K562 (cell line): ENCODE results near the gene TGFBR3L. TPM values are rescaled to one million over a fixed set of nuclear protein-coding genes. Genes with fewer than 3 reads are reported as not detected.
A peak's percentile ranks its signal among the peaks of the same experiment; 100 is the strongest.

ENCODE experiments used
- BHLHE40 ChIP-seq: IDR thresholded peaks from 2 replicates; pipeline ENCODE4 v1.6.1; 2011; ENCODE audit warnings: low read length, improper control_type of control experiment
- CBFA2T2 ChIP-seq: fragments of 450-650 bp; conservative IDR thresholded peaks from 2 replicates; pipeline ENCODE4 v1.6.1; 2017; ENCODE audit warnings: mild to moderate bottlenecking
- CCNT2 ChIP-seq: IDR thresholded peaks from 2 replicates; pipeline ENCODE4 v1.6.1; 2011; ENCODE audit warnings: borderline replicate concordance, low read depth, mild to moderate bottlenecking, moderate library complexity, mixed read lengths, low read length; ENCODE audit not compliant: insufficient read length; ENCODE audit errors: extremely low read depth
- CREM ChIP-seq: IDR thresholded peaks from 2 replicates; pipeline ENCODE4 v1.6.1; 2014; ENCODE audit warnings: antibody characterized with exemption, low read depth
- FOXP1 ChIP-seq: sonication (generic); formaldehyde crosslinking; IDR thresholded peaks from 2 replicates; pipeline ENCODE4 v1.8.0; 2022; ENCODE audit warnings: mild to moderate bottlenecking, missing genetic modification reagents
- GABPA ChIP-seq: fragments of 200-800 bp; sonication (Bioruptor generic); conservative IDR thresholded peaks from 2 replicates; pipeline ENCODE4 v1.6.1; 2016; ENCODE audit warnings: low read depth, missing genetic modification characterization, missing compliant biosample characterization
- KAT7 ChIP-seq: sonication (generic); formaldehyde crosslinking; IDR thresholded peaks from 2 replicates; pipeline ENCODE4 v1.8.0; 2022; ENCODE audit warnings: missing genetic modification reagents, mild to moderate bottlenecking, borderline replicate concordance
- MEF2A ChIP-seq: IDR thresholded peaks from 2 replicates; pipeline ENCODE4 v1.6.1; 2011; ENCODE audit warnings: low read depth, mild to moderate bottlenecking, low read length, moderate library complexity; ENCODE audit not compliant: control insufficient read depth
- NR2C1 ChIP-seq, 2 experiments: fragments of 450-650 bp; IDR thresholded peaks; 2 replicates each; pipeline ENCODE4 v1.6.1; 2017; ENCODE audit warnings: mild to moderate bottlenecking in 2 of 2, antibody characterized with exemption in 1 of 2, inconsistent platforms in 1 of 2, missing compliant biosample characterization in 1 of 2, missing genetic modification characterization in 1 of 2
- NR2C2 ChIP-seq, 2 experiments: fragments of 200-800 bp in 1 of 2; sonication (Bioruptor generic) in 1 of 2; sonication (generic) in 1 of 2; formaldehyde crosslinking in 1 of 2; IDR thresholded peaks; 2 replicates each; pipeline versions ENCODE4 v1.6.1 to v1.8.0; 2016 to 2022; ENCODE audit warnings: mild to moderate bottlenecking in 1 of 2, missing compliant biosample characterization in 1 of 2, missing genetic modification characterization in 1 of 2, missing genetic modification reagents in 1 of 2
- NRF1 ChIP-seq, 2 experiments: fragments of 450-650 bp; IDR thresholded peaks in 1 of 2; conservative IDR thresholded peaks in 1 of 2; 2 replicates each; pipeline ENCODE4 v1.6.1; 2014; ENCODE audit warnings: mild to moderate bottlenecking in 2 of 2
- POLR2A ChIP-seq: fragments of 450-650 bp; conservative IDR thresholded peaks from 2 replicates; pipeline ENCODE4 v1.6.1; 2016
- RBBP5 ChIP-seq: fragments of 200-600 bp; sonication (generic); IDR thresholded peaks from 2 replicates; pipeline ENCODE4 v1.6.1; 2012; ENCODE audit warnings: borderline replicate concordance, mild to moderate bottlenecking, low read length, control low read depth, inconsistent platforms; ENCODE audit not compliant: insufficient read depth, poor library complexity, severe bottlenecking
- RBM14 ChIP-seq: fragments of 200-400 bp; formaldehyde crosslinking; IDR thresholded peaks from 2 replicates; pipeline ENCODE4 v1.6.1; 2018; ENCODE audit warnings: low read depth, mild to moderate bottlenecking, low read length, moderate library complexity, borderline replicate concordance; ENCODE audit not compliant: insufficient read depth
- SMAD1 ChIP-seq: fragments of 150-350 bp; IDR thresholded peaks from 2 replicates; pipeline ENCODE4 v1.6.1; 2014; ENCODE audit warnings: low read length, low read depth; ENCODE audit not compliant: partially characterized antibody
- TBL1XR1 ChIP-seq, 2 experiments: IDR thresholded peaks; 2 replicates each; pipeline ENCODE4 v1.6.1; 2012; ENCODE audit warnings: improper control_type of control experiment in 2 of 2, low read length in 2 of 2, mild to moderate bottlenecking in 1 of 2
- ZBTB7A ChIP-seq: IDR thresholded peaks from 2 replicates; pipeline ENCODE4 v1.6.1; 2011; ENCODE audit warnings: low read depth, mild to moderate bottlenecking, low read length, moderate library complexity, borderline replicate concordance; ENCODE audit not compliant: control insufficient read depth
- ZNF695 ChIP-seq: fragments of 450-650 bp; formaldehyde crosslinking; IDR thresholded peaks from 2 replicates; pipeline ENCODE4 v1.4.0; 2020; ENCODE audit warnings: mild to moderate bottlenecking, moderate library complexity
- polyA plus RNA-seq, 8 experiments: library from polyadenylated mRNA; depleted of rRNA in 4 of 8; stranded (reverse) in 5 of 8; unstranded in 3 of 8; fragments of >200 nt; fragmentation: Nextera tagmentation in 2 of 8; fragmentation: Illumina TruSeq in 1 of 8; extraction: Ambion mirVana in 2 of 8; extraction: Trizol in 1 of 8; gene quantifications; 2 replicates each; pipeline versions ENCODE4 v1.2.1 to v1.2.3, GENCODE V29; 2011 to 2014; ENCODE audit warnings: inconsistent platforms in 1 of 8, missing spikeins in 1 of 8
- total RNA-seq, 7 experiments: library from RNA; depleted of rRNA in 6 of 7; stranded (reverse); fragments of >200 nt in 6 of 7; fragmentation: Illumina TruSeq in 2 of 7; extraction: Trizol in 2 of 7; gene quantifications; 2 replicates each; pipeline versions ENCODE4 v1.2.1 to v1.2.3, GENCODE V29; 2011 to 2021; ENCODE audit warnings: low replicate concordance in 1 of 7
- TF ChIP-seq, protein P1 (sequence below): sonication (generic); formaldehyde crosslinking; IDR thresholded peaks from 2 replicates; pipeline ENCODE4 v1.8.1; 2022; ENCODE audit warnings: missing genetic modification reagents
- TF ChIP-seq, protein P2 (sequence below), 3 experiments: fragments of 200-800 bp in 1 of 3; sonication (Bioruptor generic) in 1 of 3; sonication (generic) in 1 of 3; formaldehyde crosslinking in 1 of 3; IDR thresholded peaks; 2 replicates each; pipeline versions ENCODE4 v1.6.1 to v1.8.0; 2016 to 2022; ENCODE audit warnings: mild to moderate bottlenecking in 2 of 3, missing compliant biosample characterization in 2 of 3, missing genetic modification characterization in 2 of 3, missing genetic modification reagents in 1 of 3
- TF ChIP-seq, protein P3 (sequence below): sonication (generic); formaldehyde crosslinking; IDR thresholded peaks from 2 replicates; pipeline ENCODE4 v1.8.0; 2022; ENCODE audit warnings: missing genetic modification reagents, mild to moderate bottlenecking, moderate library complexity, borderline replicate concordance

TGFBR3L gene
- total and polyA plus RNA-seq, 9 of the 15 experiments (the other 6 are each of a cell fraction or from before 2014, with no cell fraction given) = not detected

DNA sequence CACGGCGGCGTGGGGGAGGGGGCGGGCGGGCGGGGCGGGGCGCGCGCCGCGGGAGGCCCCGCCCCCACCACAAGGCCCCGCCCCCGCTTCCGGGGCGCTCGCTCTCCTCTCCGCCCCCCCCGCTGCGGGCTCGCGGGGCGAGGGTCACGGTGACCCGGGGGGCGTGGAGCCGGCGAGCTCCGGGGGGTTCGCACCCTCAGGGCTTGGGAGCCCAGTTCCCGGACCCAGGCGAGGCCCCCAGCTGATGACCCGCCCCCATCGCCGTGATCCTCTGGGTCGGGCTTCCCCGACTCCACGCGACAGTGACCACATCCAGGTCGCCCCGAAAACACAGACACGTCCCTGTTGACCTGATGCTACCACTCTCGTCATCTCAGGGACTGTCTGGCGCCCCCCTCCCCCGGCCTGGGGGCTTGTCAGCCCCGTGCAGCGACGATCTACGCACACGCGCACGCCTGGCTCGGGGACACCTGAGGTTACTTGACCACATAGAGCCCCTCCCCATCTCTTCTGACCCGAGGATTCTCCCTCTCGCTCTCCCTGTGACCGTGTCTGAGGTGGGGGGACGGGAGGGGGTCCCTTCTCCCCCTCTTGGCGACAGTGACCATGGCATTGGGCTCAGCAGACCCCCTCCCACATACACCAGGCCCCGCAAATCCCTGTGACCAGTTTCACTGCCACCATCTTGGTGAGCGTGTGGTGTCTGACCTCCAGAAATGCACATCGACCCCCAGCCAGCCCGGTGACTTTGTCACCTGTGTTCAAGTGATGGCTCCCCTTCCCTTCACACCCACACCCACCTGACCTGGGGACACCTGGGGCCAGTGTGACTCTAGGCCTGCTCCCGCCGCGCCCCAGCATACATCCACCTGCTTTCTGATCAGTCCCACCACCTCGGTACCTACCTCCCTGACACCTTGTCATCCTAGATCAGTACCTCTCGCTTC lies 10.3 kb upstream of the TGFBR3L start (continued):
- TF ChIP-seq, protein P1, sequence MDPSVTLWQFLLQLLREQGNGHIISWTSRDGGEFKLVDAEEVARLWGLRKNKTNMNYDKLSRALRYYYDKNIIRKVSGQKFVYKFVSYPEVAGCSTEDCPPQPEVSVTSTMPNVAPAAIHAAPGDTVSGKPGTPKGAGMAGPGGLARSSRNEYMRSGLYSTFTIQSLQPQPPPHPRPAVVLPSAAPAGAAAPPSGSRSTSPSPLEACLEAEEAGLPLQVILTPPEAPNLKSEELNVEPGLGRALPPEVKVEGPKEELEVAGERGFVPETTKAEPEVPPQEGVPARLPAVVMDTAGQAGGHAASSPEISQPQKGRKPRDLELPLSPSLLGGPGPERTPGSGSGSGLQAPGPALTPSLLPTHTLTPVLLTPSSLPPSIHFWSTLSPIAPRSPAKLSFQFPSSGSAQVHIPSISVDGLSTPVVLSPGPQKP (CRISPR knock-in tag) = no peak
- TF ChIP-seq, protein P2, sequence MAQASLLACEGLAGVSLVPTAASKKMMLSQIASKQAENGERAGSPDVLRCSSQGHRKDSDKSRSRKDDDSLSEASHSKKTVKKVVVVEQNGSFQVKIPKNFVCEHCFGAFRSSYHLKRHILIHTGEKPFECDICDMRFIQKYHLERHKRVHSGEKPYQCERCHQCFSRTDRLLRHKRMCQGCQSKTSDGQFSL (CRISPR knock-in tag; IDR thresholded peaks at IDR 0.05) = peak; percentile 85
- TF ChIP-seq, protein P2 (tag; IDR thresholded peaks at IDR 0.05) = peak in 1 of 2 experiments; percentile 85; a peak in 2 of 4 replicates
- TF ChIP-seq POLR2A (peak; percentile 25; the same call in 1 of the 2 replicates), CREM (0 out of 2 replicates have a peak, but pooled peaks have one; percentile 7), CBFA2T2 (no peak), SMAD1 (no peak), MEF2A (no peak), RBBP5 (peak; percentile 48), FOXP1 (CRISPR knock-in tag) (peak; percentile 19; the same call in 1 of the 2 replicates), NRF1 (conservative IDR thresholded peaks at IDR 0.05 in 1 of 2, IDR thresholded peaks at IDR 0.05 in 1 of 2) (peak; percentile 64 to 71), RBM14 (0 out of 2 replicates have a peak, but pooled peaks have one; percentile 45), CCNT2 (peak; percentile 28), ZNF695 (CRISPR knock-in tag) (no peak), BHLHE40 (peak; percentile 43; the same call in 1 of the 2 replicates), ZBTB7A (peak; percentile 90), NR2C1 (IDR thresholded peaks at IDR 0.05) (no peak; the same call in 1 of the 2 replicates), NR2C1 (tag; IDR thresholded peaks at IDR 0.05) (peak; percentile 65; the same call in 1 of the 2 replicates), NR2C2 (CRISPR knock-in tag; IDR thresholded peaks at IDR 0.05) (no peak), NR2C2 (tag; IDR thresholded peaks at IDR 0.05) (peak; percentile 88), TBL1XR1 (IDR thresholded peaks at IDR 0.05; ENCODE audit: low read length in 2 of 2) (0 out of 4 replicates have a peak, but pooled peaks of 1 of the 2 experiments have one; percentile 59), KAT7 (peak; percentile 95), GABPA (tag) (peak; percentile 76)
- TF ChIP-seq, protein P3, sequence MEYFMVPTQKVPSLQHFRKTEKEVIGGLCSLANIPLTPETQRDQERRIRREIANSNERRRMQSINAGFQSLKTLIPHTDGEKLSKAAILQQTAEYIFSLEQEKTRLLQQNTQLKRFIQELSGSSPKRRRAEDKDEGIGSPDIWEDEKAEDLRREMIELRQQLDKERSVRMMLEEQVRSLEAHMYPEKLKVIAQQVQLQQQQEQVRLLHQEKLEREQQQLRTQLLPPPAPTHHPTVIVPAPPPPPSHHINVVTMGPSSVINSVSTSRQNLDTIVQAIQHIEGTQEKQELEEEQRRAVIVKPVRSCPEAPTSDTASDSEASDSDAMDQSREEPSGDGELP = peak; percentile 80; the same call in 1 of the 2 replicates
